Keratinocyte (primary cell): ENCODE results near the gene STIMATE. TPM values are rescaled to one million over a fixed set of nuclear protein-coding genes. Genes with fewer than 3 reads are reported as not detected.
A peak's percentile ranks its signal among the peaks of the same experiment; 100 is the strongest.

Source experiments
- DNase-seq: peaks from one replicate; pipeline ENCODE4 v3.0.0-alpha.2; 2011; ENCODE audit warnings: low read depth, missing footprints, low spot score
- FAIRE-seq: peaks from 2 replicates; lab custom pipeline; 2011; peaks lifted over from hg19 to GRCh38; lab: Jason Lieb, UNC
- H2AFZ ChIP-seq: 2 replicates; pipeline ENCODE4 v1.6.0; 2012; ENCODE audit warnings: low read length, control low read depth, inconsistent platforms; ENCODE audit not compliant: control insufficient read depth
- H3K27ac ChIP-seq: 2 replicates; pipeline ENCODE4 v1.5.1; 2011; ENCODE audit warnings: low read length; ENCODE audit not compliant: control insufficient read depth, insufficient read depth
- H3K27me3 ChIP-seq: 3 replicates; pipeline ENCODE4 v1.6.0; 2011; ENCODE audit warnings: low read length; ENCODE audit not compliant: control insufficient read depth, insufficient read depth; ENCODE audit errors: extremely low read depth
- H3K36me3 ChIP-seq, 2 experiments: 2 replicates in 1 of 2; 3 replicates in 1 of 2; pipeline ENCODE4 v1.5.1; 2011; ENCODE audit warnings: low read length in 2 of 2, mild to moderate bottlenecking in 1 of 2; ENCODE audit not compliant: control insufficient read depth in 2 of 2, insufficient read depth in 2 of 2; ENCODE audit errors: extremely low read depth in 1 of 2
- H3K4me1 ChIP-seq: 3 replicates; pipeline ENCODE4 v1.5.1; 2011; ENCODE audit warnings: low read length; ENCODE audit not compliant: control insufficient read depth, insufficient read depth; ENCODE audit errors: extremely low read depth
- H3K4me2 ChIP-seq: 3 replicates; pipeline ENCODE4 v1.6.0; 2011; ENCODE audit warnings: low read depth, low read length; ENCODE audit not compliant: control insufficient read depth, insufficient read depth; ENCODE audit errors: extremely low read depth
- H3K4me3 ChIP-seq, 3 experiments: fragments of 200-600 bp in 1 of 3; sonication (generic) in 1 of 3; 2 replicates in 2 of 3; 3 replicates in 1 of 3; pipeline ENCODE4 v1.5.1; 2011 to 2016; ENCODE audit warnings: low read length in 3 of 3, mild to moderate bottlenecking in 3 of 3, control low read depth in 2 of 3, inconsistent platforms in 1 of 3, low read depth in 1 of 3, mixed read lengths in 1 of 3, mixed run types in 1 of 3, moderate library complexity in 1 of 3; ENCODE audit not compliant: control insufficient read depth in 2 of 3, insufficient read depth in 2 of 3; ENCODE audit errors: extremely low read depth in 1 of 3
- H3K79me2 ChIP-seq: 2 replicates; pipeline ENCODE4 v1.6.0; 2012; ENCODE audit warnings: low read length; ENCODE audit not compliant: control insufficient read depth, insufficient read depth
- H3K9ac ChIP-seq: 3 replicates; pipeline ENCODE4 v1.6.0; 2011; ENCODE audit warnings: low read length; ENCODE audit not compliant: control insufficient read depth, insufficient read depth; ENCODE audit errors: extremely low read depth
- H3K9me1 ChIP-seq: 3 replicates; pipeline ENCODE4 v1.6.0; 2011; ENCODE audit warnings: low read length; ENCODE audit not compliant: control insufficient read depth, insufficient read depth; ENCODE audit errors: extremely low read depth
- H3K9me3 ChIP-seq: 2 replicates; pipeline ENCODE4 v1.5.1; 2012; ENCODE audit warnings: low read depth, low read length; ENCODE audit not compliant: control insufficient read depth
- H4K20me1 ChIP-seq: 3 replicates; pipeline ENCODE4 v1.6.0; 2011; ENCODE audit warnings: low read length; ENCODE audit not compliant: control insufficient read depth, insufficient read depth; ENCODE audit errors: extremely low read depth
- CTCF ChIP-seq, 3 experiments: IDR thresholded peaks in 1 of 3; conservative IDR thresholded peaks in 1 of 3; optimal IDR thresholded peaks in 1 of 3; 2 replicates in 2 of 3; 3 replicates in 1 of 3; pipeline versions ENCODE3 to v1.5.1; 2011; ENCODE audit warnings: low read length in 3 of 3, mild to moderate bottlenecking in 3 of 3, moderate library complexity in 2 of 3, control low read depth in 1 of 3, inconsistent platforms in 1 of 3; ENCODE audit not compliant: insufficient read depth in 2 of 3; ENCODE audit errors: extremely low read depth in 1 of 3
- EZH2 ChIP-seq: IDR thresholded peaks from one replicate; pipeline ENCODE4 v1.6.1; 2012; ENCODE audit warnings: inconsistent platforms, mild to moderate bottlenecking, low read length, moderate library complexity
- dilution Hi-C: fragments of 300-500 bp; cut with MboI; formaldehyde crosslinking; loops from one replicate; pipeline ENCODE4 v1.7.0; 2020; ENCODE audit warnings: low sequenced_read_pairs; ENCODE audit not compliant: extremely low pct_ligation_motif_present
- polyA plus RNA-seq, 5 experiments: library from polyadenylated mRNA; depleted of rRNA in 3 of 5; stranded (reverse) in 3 of 5; stranded (forward) in 1 of 5; unstranded in 1 of 5; fragments of >200 nt; gene quantifications; 1 replicate in 1 of 5; 2 replicates in 3 of 5; 3 replicates in 1 of 5; pipeline versions ENCODE4 v1.2.1 to v1.2.3, GENCODE V29; 2011 to 2012; ENCODE audit warnings: missing spikeins in 2 of 5, low read depth in 1 of 5, low replicate concordance in 1 of 5

STIMATE gene
- polyA plus RNA-seq, 1 donor (not counting 4 experiments of a cell fraction or from before 2014, with no cell fraction given): 8.2 TPM

GRCh38 chr3:52923963-52924362 lies 26.6 kb upstream of the STIMATE start:
- Histone ChIP-seq H3K9me3 (no peaks in the 10 kb centered on the region), H3K36me3 (peaks cover 4 to 9% of the 10 kb centered on the region in 2 experiments), H3K27ac (no peak overlapping the region), H3K4me2 (no peak overlapping the region), H3K4me3 (no peak overlapping the region), H3K9me1 (no peaks in the 10 kb centered on the region), H3K4me1 (no peaks in the 10 kb centered on the region), H2AFZ (no peak overlapping the region), H4K20me1 (no peaks in the 10 kb centered on the region), H3K9ac (no peak overlapping the region), H3K79me2 (no peaks in the 10 kb centered on the region), H3K27me3 (no peaks in the 10 kb centered on the region)
- dilution Hi-C loops: no loop called here
- no peak for TF ChIP-seq CTCF (optimal IDR thresholded peaks at IDR 0.05 in 1 of 3, IDR thresholded peaks at IDR 0.05 in 1 of 3, conservative IDR thresholded peaks at IDR 0.05 in 1 of 3; ENCODE audit: extremely low read depth in 1 of 3, insufficient read depth in 2 of 3, low read length in 3 of 3)
- no peak for TF ChIP-seq EZH2
- no peak for FAIRE-seq
- no peak for DNase-seq

- H3K4me3 ChIP-seq: no peak overlapping the region
- H3K4me2 ChIP-seq: no peak overlapping the region
- H3K36me3 ChIP-seq: peaks cover 3 to 9% of the 10 kb centered on the region in 2 experiments
- no peak overlapping the region for H2AFZ ChIP-seq
- TF ChIP-seq CTCF (optimal IDR thresholded peaks at IDR 0.05 in 1 of 3, IDR thresholded peaks at IDR 0.05 in 1 of 3, conservative IDR thresholded peaks at IDR 0.05 in 1 of 3; ENCODE audit: extremely low read depth in 1 of 3, insufficient read depth in 2 of 3, low read length in 3 of 3): no peak
- TF ChIP-seq EZH2: no peak
- dilution Hi-C loops: no loop called here
- DNase-seq: no peak
- peak; percentile 20 for FAIRE-seq
- no peaks in the 10 kb centered on the region for H3K9me3 ChIP-seq
- no peaks in the 10 kb centered on the region for H3K9me1 ChIP-seq
- no peaks in the 10 kb centered on the region for H3K4me1 ChIP-seq
- no peaks in the 10 kb centered on the region for H3K27me3 ChIP-seq
- no peaks in the 10 kb centered on the region for H4K20me1 ChIP-seq
- H3K9ac ChIP-seq: no peak overlapping the region
- H3K79me2 ChIP-seq: no peaks in the 10 kb centered on the region
- no peak overlapping the region for H3K27ac ChIP-seq
These were observed 23.5 kb upstream of the STIMATE start for GRCh38 chr3:52920841-52921240.
